Measurements from ENCODE around the gene RNF112. TPM values are rescaled to one million over a fixed set of nuclear protein-coding genes. Genes with fewer than 3 reads are reported as not detected.

RNF112 gene, protein sequence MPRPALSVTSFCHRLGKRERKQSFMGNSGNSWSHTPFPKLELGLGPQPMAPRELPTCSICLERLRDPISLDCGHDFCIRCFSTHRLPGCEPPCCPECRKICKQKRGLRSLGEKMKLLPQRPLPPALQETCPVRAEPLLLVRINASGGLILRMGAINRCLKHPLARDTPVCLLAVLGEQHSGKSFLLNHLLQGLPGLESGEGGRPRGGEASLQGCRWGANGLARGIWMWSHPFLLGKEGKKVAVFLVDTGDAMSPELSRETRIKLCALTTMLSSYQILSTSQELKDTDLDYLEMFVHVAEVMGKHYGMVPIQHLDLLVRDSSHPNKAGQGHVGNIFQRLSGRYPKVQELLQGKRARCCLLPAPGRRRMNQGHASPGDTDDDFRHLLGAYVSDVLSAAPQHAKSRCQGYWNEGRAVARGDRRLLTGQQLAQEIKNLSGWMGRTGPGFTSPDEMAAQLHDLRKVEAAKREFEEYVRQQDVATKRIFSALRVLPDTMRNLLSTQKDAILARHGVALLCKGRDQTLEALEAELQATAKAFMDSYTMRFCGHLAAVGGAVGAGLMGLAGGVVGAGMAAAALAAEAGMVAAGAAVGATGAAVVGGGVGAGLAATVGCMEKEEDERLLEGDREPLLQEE
- total RNA-seq (1 to 10 TPM; 2.5 to 6.3 (median 4.4) TPM), polyA plus RNA-seq (3.3 TPM)
- long read RNA-seq, donor 1, partial matches to known transcripts: 0 of 4 reads
- long read RNA-seq, donor 1, other reads (novel, unspliced or antisense): 3 of 4 reads
- long read RNA-seq, donor 2: 0 reads
- long read RNA-seq, donor 3, partial matches to known transcripts: 0 of 3 reads
- long read RNA-seq, donor 3, other reads (novel, unspliced or antisense): 2 of 3 reads
- long read RNA-seq, donor 4, partial matches to known transcripts: 0 of 1 reads
- long read RNA-seq, donor 4, other reads (novel, unspliced or antisense): 0 of 1 reads

GRCh38 chr17:19410875-19411620 is at the start of gene RNF112:
RNF112 (plus strand) TSS chr17:19411232; CDS start chr17:19411409, 177 bp downstream.
- no peak within 1 kb of the TSS for H3K27ac ChIP-seq (ENCODE audit: low read length)
- WGBS: 23% methylated on average over 23 of the region's 23 CpGs
- intact Hi-C loops (cut with DNase I): no loop called here

GRCh38 chr17:19361326-19361725 is 49.7 kb upstream of the RNF112 start:
- ATAC-seq (no peak), DNase-seq (no peak)
- Histone ChIP-seq H3K27ac (ENCODE audit: low read length) (no peak overlapping the region), H3K4me1 (ENCODE audit: control insufficient read depth, insufficient read depth, low read length) (peaks cover 2% of the 10 kb centered on the region), H3K27me3 (ENCODE audit: control insufficient read depth, insufficient read depth) (no peaks in the 10 kb centered on the region), H3K9me3 (ENCODE audit: control insufficient read depth, low read length) (no peaks in the 10 kb centered on the region), H3K4me3 (ENCODE audit: low read length) (no peak overlapping the region)
- 73% methylated on average over 6 of the region's 6 CpGs for WGBS
- intact Hi-C loops (cut with DNase I): loop anchor here (5.0 to 10.0 kb wide), 2 partner anchors 86 to 403 kb away; no protein-coding TSS in a partner anchor

More at GRCh38 chr17:19410875-19411620, at the start of gene RNF112:
- ATAC-seq (peak; percentile 54 to 56), DNase-seq (peak; percentile 63 to 84 (median 80))
- Histone ChIP-seq H3K9me3 (ENCODE audit: control insufficient read depth, low read length) (no peaks in the 10 kb centered on the region), H3K4me1 (ENCODE audit: control insufficient read depth, insufficient read depth, low read length) (no peaks in the 10 kb centered on the region), H3K4me3 (ENCODE audit: low read length) (peak within 1 kb of the TSS; percentile 5), H3K27me3 (ENCODE audit: control insufficient read depth, insufficient read depth) (no peaks in the 10 kb centered on the region)

GRCh38 chr17:19361944-19362276 is 49.1 kb upstream of the RNF112 start:
- WGBS: 19% methylated on average over 16 of the region's 16 CpGs
- ATAC-seq: no peak
- intact Hi-C loops (cut with DNase I): loop anchor here (2.0 to 10.0 kb wide), 4 partner anchors 83 to 403 kb away; no protein-coding TSS in a partner anchor
- no peak for DNase-seq
- peak overlapping the region; percentile 52 for H3K4me3 ChIP-seq (ENCODE audit: low read length)
- H3K4me1 ChIP-seq (ENCODE audit: control insufficient read depth, insufficient read depth, low read length): peaks cover 2% of the 10 kb centered on the region
- no peaks in the 10 kb centered on the region for H3K9me3 ChIP-seq (ENCODE audit: control insufficient read depth, low read length)
- no peak overlapping the region for H3K27ac ChIP-seq (ENCODE audit: low read length)
- no peaks in the 10 kb centered on the region for H3K27me3 ChIP-seq (ENCODE audit: control insufficient read depth, insufficient read depth)

DNA sequence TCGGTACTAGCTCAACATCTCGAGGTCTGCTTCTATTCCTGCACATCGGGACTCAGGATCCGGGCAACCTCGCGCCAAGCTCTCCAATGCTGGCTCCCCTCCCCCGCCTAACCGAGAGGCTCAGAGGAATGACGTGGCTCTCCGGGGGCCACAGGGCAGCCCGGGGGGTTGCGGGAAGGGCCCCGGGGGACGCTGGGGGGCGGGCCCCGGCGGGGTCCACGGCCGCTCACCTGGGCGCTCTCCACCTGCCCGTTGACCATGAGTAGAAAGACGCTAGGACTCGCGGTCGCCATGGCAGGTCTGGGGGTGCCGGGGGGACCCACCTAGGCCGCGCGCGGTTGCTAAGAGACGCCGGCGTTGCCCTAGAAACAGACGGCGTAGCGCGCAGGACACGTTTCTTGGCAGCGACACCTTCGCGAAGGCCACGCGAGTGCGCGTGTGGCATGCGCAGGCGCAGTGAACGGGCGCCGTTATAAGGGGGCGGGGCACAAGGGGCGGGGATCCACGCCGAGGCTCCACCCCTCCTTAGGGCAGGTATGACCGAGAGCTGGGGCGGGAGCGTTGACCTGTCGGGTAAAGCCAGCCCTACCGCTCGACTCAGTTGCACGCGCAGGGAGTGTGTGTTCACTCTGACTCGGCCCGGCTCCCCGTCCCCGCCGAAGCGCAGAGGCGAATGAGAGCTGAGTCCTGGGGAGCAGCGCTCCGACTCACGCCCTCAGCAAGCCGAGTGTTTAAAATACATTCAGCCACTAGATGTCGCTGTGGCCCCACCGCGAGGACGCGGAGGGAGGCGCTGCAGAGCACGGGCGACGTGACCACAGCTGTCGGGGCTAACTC is 48.5 kb upstream of the RNF112 start, which contains the start of gene B9D1:
B9D1 (minus strand) TSS at position 447 of the 837 bp plus-strand sequence; CDS start at position 293, 154 bp downstream.
- peaks cover 2% of the 10 kb centered on the region for H3K4me1 ChIP-seq (ENCODE audit: control insufficient read depth, insufficient read depth, low read length)
- DNase-seq: peak; percentile 93 to 97 (median 97)
- no peaks in the 10 kb centered on the region for H3K27me3 ChIP-seq (ENCODE audit: control insufficient read depth, insufficient read depth)
- peak; percentile 94 for ATAC-seq
- intact Hi-C loops (cut with DNase I): loop anchor here (2.0 to 10.0 kb wide), 4 partner anchors 82 to 402 kb away; no protein-coding TSS in a partner anchor
- no peak within 1 kb of the TSS for H3K27ac ChIP-seq (ENCODE audit: low read length)
- under 1% methylated on average over 83 of the region's 83 CpGs for WGBS
- peak within 1 kb of the TSS; percentile 52 for H3K4me3 ChIP-seq (ENCODE audit: low read length)
- no peaks in the 10 kb centered on the region for H3K9me3 ChIP-seq (ENCODE audit: control insufficient read depth, low read length)

- intact Hi-C loops (cut with DNase I): loop anchor here (2.0 to 10.0 kb wide), 4 partner anchors 82 to 402 kb away; no protein-coding TSS in a partner anchor
- H3K4me3 ChIP-seq (ENCODE audit: low read length): no peak overlapping the region
These were observed 48.0 kb upstream of the RNF112 start for GRCh38 chr17:19363114-19363438.

GRCh38 chr17:19363460-19364035 is 47.5 kb upstream of the RNF112 start:
- no peaks in the 10 kb centered on the region for H3K9me3 ChIP-seq (ENCODE audit: control insufficient read depth, low read length)
- no peak for DNase-seq

More at GRCh38 chr17:19363114-19363438, 48.0 kb upstream of the RNF112 start:
- no peaks in the 10 kb centered on the region for H3K9me3 ChIP-seq (ENCODE audit: control insufficient read depth, low read length)
- ATAC-seq: no peak
- no peak for DNase-seq
- peaks cover 2% of the 10 kb centered on the region for H3K4me1 ChIP-seq (ENCODE audit: control insufficient read depth, insufficient read depth, low read length)
- no peaks in the 10 kb centered on the region for H3K27me3 ChIP-seq (ENCODE audit: control insufficient read depth, insufficient read depth)
- H3K27ac ChIP-seq (ENCODE audit: low read length): no peak overlapping the region
- 28% methylated on average over 14 of the region's 14 CpGs for WGBS

GRCh38 chr17:19364699-19365498 is 46.1 kb upstream of the RNF112 start:
- ATAC-seq: no peak
- WGBS: 78% methylated on average over 14 of the region's 14 CpGs
- intact Hi-C loops (cut with DNase I): loop anchor here (5.0 to 10.0 kb wide), 2 partner anchors 82 to 400 kb away; no protein-coding TSS in a partner anchor
- no peak overlapping the region for H3K27ac ChIP-seq (ENCODE audit: low read length)
- no peak overlapping the region for H3K4me3 ChIP-seq (ENCODE audit: low read length)
- DNase-seq: peak in 1 of 3 donors; percentile 46
- peaks cover 2% of the 10 kb centered on the region for H3K4me1 ChIP-seq (ENCODE audit: control insufficient read depth, insufficient read depth, low read length)
- no peaks in the 10 kb centered on the region for H3K27me3 ChIP-seq (ENCODE audit: control insufficient read depth, insufficient read depth)
- no peaks in the 10 kb centered on the region for H3K9me3 ChIP-seq (ENCODE audit: control insufficient read depth, low read length)

More at GRCh38 chr17:19363460-19364035, 47.5 kb upstream of the RNF112 start:
- no peak overlapping the region for H3K4me3 ChIP-seq (ENCODE audit: low read length)
- peaks cover 2% of the 10 kb centered on the region for H3K4me1 ChIP-seq (ENCODE audit: control insufficient read depth, insufficient read depth, low read length)
- H3K27ac ChIP-seq (ENCODE audit: low read length): no peak overlapping the region
- ATAC-seq: no peak
- intact Hi-C loops (cut with DNase I): loop anchor here (2.0 to 10.0 kb wide), 4 partner anchors 81 to 401 kb away; no protein-coding TSS in a partner anchor
- no peaks in the 10 kb centered on the region for H3K27me3 ChIP-seq (ENCODE audit: control insufficient read depth, insufficient read depth)
- WGBS: 52% methylated on average over 6 of the region's 6 CpGs

DNA sequence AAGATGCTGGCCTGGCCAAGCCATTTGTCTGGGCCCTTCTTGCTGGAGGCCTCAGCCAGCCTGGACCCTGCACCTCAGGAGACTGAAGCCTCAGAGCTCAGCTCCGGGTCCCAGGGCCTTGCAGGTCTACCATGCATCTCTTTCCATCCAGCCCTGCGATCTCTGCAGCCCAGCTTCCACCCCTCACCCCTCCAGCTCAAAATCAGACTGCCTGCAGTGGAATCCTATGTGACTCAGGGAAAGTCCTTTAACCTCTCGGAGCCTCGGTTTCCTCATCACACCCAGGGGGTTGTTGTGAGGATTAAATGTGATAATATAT is 45.6 kb upstream of the RNF112 start:
- DNase-seq (no peak), ATAC-seq (no peak)
- Histone ChIP-seq H3K4me1 (ENCODE audit: control insufficient read depth, insufficient read depth, low read length) (peaks cover 4% of the 10 kb centered on the region), H3K9me3 (ENCODE audit: control insufficient read depth, low read length) (no peaks in the 10 kb centered on the region), H3K27ac (ENCODE audit: low read length) (no peak overlapping the region), H3K27me3 (ENCODE audit: control insufficient read depth, insufficient read depth) (no peaks in the 10 kb centered on the region), H3K4me3 (ENCODE audit: low read length) (no peak overlapping the region)
- 89% methylated on average over 4 of the region's 4 CpGs for WGBS
- intact Hi-C loops (cut with DNase I): loop anchor here in 3 of 4 donors (10.0 kb wide), 1 partner anchor 399 kb away; no protein-coding TSS in a partner anchor

Measured in right cardiac atrium (tissue), 5 donors.